Measurements from ENCODE around the gene NFYC. TPM values are rescaled to one million over a fixed set of nuclear protein-coding genes. Genes with fewer than 3 reads are reported as not detected.

The NFYC gene
- total and polyA plus RNA-seq, 2 of the 8 experiments (the other 6 are each of a cell fraction or from before 2014, with no cell fraction given) = 54.1 to 124 TPM

- no peak overlapping the region for H3K4ac ChIP-seq (replicated peaks; ENCODE audit: insufficient read length, low read depth, low read length)
- H4K8ac ChIP-seq (ENCODE audit: extremely low read depth, insufficient read depth, low read length) = no peak overlapping the region
- no peaks in the 10 kb centered on the region for H3K79me2 ChIP-seq (ENCODE audit: control insufficient read depth in 1 of 2, insufficient read depth in 2 of 2, low read length in 2 of 2)
- H3K4me1 ChIP-seq (replicated peaks in 1 of 4; ENCODE audit: control insufficient read depth in 3 of 4, insufficient read depth in 4 of 4, low read length in 3 of 4) = no peaks in the 10 kb centered on the region
- H4K20me1 ChIP-seq (replicated peaks in 1 of 2; ENCODE audit: control insufficient read depth in 1 of 2, insufficient read depth in 2 of 2, low read length in 2 of 2) = peaks cover 4 to 5% of the 10 kb centered on the region in 2 experiments
- no peak overlapping the region for H3K9ac ChIP-seq (replicated peaks in 1 of 4; ENCODE audit: extremely low read depth in 1 of 4, low read depth in 3 of 4, low read length in 3 of 4)
- H3K14ac ChIP-seq (ENCODE audit: insufficient read length) = no peak overlapping the region
- H3K79me1 ChIP-seq (ENCODE audit: low read depth, low read length) = peaks cover 7% of the 10 kb centered on the region; the same call in 1 of the 2 replicates
- H2BK15ac ChIP-seq (ENCODE audit: low read length) = no peak overlapping the region
- no peak overlapping the region for H2BK12ac ChIP-seq (ENCODE audit: low read depth, low read length)
- DNase-seq (ENCODE audit: low read depth in 1 of 2, low spot score in 2 of 2) (no peak), FAIRE-seq (no peak)
- whole genome bisulfite sequencing, 2 experiments (ENCODE audit: extremely low coverage in 1 of 2, insufficient coverage in 1 of 2, insufficient read length in 1 of 2, insufficient replicate concordance in 2 of 2, low coverage in 1 of 2, low lambda C conversion rate in 2 of 2, missing lambda C conversion rate in 1 of 2) = 95% methylated on average over 8 of the region's 8 CpGs; no CpG with 5 or more reads in 1 of the 2 experiments
- no peak overlapping the region for H4K5ac ChIP-seq (ENCODE audit: insufficient read length, low read depth, low read length)
- no peak overlapping the region for H2BK5ac ChIP-seq (ENCODE audit: low read depth, low read length)
- H3K4me2 ChIP-seq (ENCODE audit: insufficient read depth in 1 of 2, low read depth in 2 of 2, low read length in 2 of 2) = no peak overlapping the region
- ChIA-PET POLR2A (ENCODE audit: partially characterized antibody) (interaction anchor here (1.0 to 2.1 kb wide), 3 partner anchors 9 to 62 kb away, joined by 3 to 7 read pairs (median 4); partner anchors contain the start of gene NFYC), CTCF (ENCODE audit: partially characterized antibody) (interaction anchor here (0.7 to 15.0 kb wide), 11 partner anchors 9 to 129 kb away, joined by 3 to 140 read pairs (median 3); no protein-coding TSS in a partner anchor)
- no peak overlapping the region for H2BK120ac ChIP-seq (replicated peaks; ENCODE audit: low read depth, low read length)
- H3K27ac ChIP-seq (ENCODE audit: low read depth, low read length) = no peak overlapping the region
- H3K23me2 ChIP-seq (ENCODE audit: low read depth, low read length) = no peaks in the 10 kb centered on the region
- H3K4me3 ChIP-seq (ENCODE audit: extremely low read depth in 1 of 4, insufficient read depth in 2 of 4, low read depth in 3 of 4, low read length in 4 of 4) = no peak overlapping the region
- H2AFZ ChIP-seq (ENCODE audit: low read length) = no peak overlapping the region
- H3K56ac ChIP-seq (replicated peaks; ENCODE audit: insufficient read length, low read depth, low read length) = no peak overlapping the region
- no peaks in the 10 kb centered on the region for H3K27me3 ChIP-seq (replicated peaks in 1 of 4; ENCODE audit: control insufficient read depth in 3 of 4, extremely low read depth in 1 of 4, insufficient read depth in 3 of 4, low read length in 3 of 4)
- H3K23ac ChIP-seq (ENCODE audit: insufficient read length) = no peak overlapping the region
- H2AK5ac ChIP-seq (ENCODE audit: low read depth, low read length) = no peak overlapping the region
- H3K9me3 ChIP-seq (ENCODE audit: insufficient read depth in 2 of 2, low read depth in 1 of 2, low read length in 1 of 2) = no peaks in the 10 kb centered on the region
- H4K91ac ChIP-seq (replicated peaks; ENCODE audit: insufficient read length, low read length) = no peak overlapping the region
- H3K36me3 ChIP-seq (ENCODE audit: control insufficient read depth in 2 of 4, insufficient read depth in 4 of 4, low read length in 3 of 4) = peaks cover 15 to 83% (median 62%) of the 10 kb centered on the region in 4 experiments; a peak in 7 of 8 replicates
- H3K18ac ChIP-seq (ENCODE audit: extremely low read depth, low read length) = no peak overlapping the region
- H2BK20ac ChIP-seq (ENCODE audit: low read length) = no peak overlapping the region
- TF ChIP-seq CTBP2 (IDR thresholded peaks at IDR 0.05; ENCODE audit: borderline replicate concordance, insufficient read depth, insufficient read length, low read length) (no peak), EP300 (IDR thresholded peaks at IDR 0.05; ENCODE audit: borderline replicate concordance in 1 of 2, low read depth in 2 of 2, low read length in 2 of 2) (no peak), TAF1 (IDR thresholded peaks at IDR 0.05; ENCODE audit: low read depth, low read length) (no peak), NRF1 (IDR thresholded peaks at IDR 0.05; ENCODE audit: low read depth, low read length) (no peak), BCL11A (IDR thresholded peaks at IDR 0.05; ENCODE audit: low read depth in 2 of 2, low read length in 2 of 2) (no peak), RFX5 (IDR thresholded peaks at IDR 0.05; ENCODE audit: borderline replicate concordance, low read depth, low read length) (no peak), TBP (IDR thresholded peaks at IDR 0.05; ENCODE audit: low read depth, low read length) (no peak), TAF7 (optimal IDR thresholded peaks at IDR 0.05; ENCODE audit: borderline replicate concordance, low read depth, low read length) (no peak), RAD21 (IDR thresholded peaks at IDR 0.05 in 1 of 2, conservative IDR thresholded peaks at IDR 0.05 in 1 of 2; ENCODE audit: low read depth in 2 of 2, low read length in 2 of 2) (no peak)
Observed at GRCh38 chr1:40754201-40754600, 62.7 kb downstream of the NFYC start.
